Esophagus (tissue), 2 donors: ENCODE measurements around the gene TCHH. TPM values are rescaled to one million over a fixed set of nuclear protein-coding genes. Genes with fewer than 3 reads are reported as not detected.

Experiments used
- H3K27ac ChIP-seq, 2 donors: one replicate each; pipeline ENCODE4 v1.5.1; 2013; ENCODE audit warnings: low read depth in 2 of 2, mild to moderate bottlenecking in 2 of 2, inconsistent platforms in 1 of 2, low read length in 1 of 2, moderate library complexity in 1 of 2
- H3K27me3 ChIP-seq, 2 donors: one replicate each; pipeline ENCODE4 v1.6.1; 2013; ENCODE audit warnings: low read length in 2 of 2, control low read depth in 1 of 2, mild to moderate bottlenecking in 1 of 2; ENCODE audit not compliant: insufficient read depth in 2 of 2, control insufficient read depth in 1 of 2
- H3K36me3 ChIP-seq, 2 donors: one replicate each; pipeline ENCODE4 v1.6.1; 2013; ENCODE audit warnings: low read length in 1 of 2; ENCODE audit not compliant: control insufficient read depth in 2 of 2, insufficient read depth in 2 of 2
- H3K4me1 ChIP-seq, 2 donors: one replicate each; pipeline ENCODE4 v1.6.1; 2013; ENCODE audit warnings: low read length in 1 of 2; ENCODE audit not compliant: control insufficient read depth in 2 of 2, insufficient read depth in 2 of 2
- H3K4me3 ChIP-seq, 2 donors: one replicate each; pipeline ENCODE4 v1.5.1; 2013; ENCODE audit warnings: low read length in 2 of 2, mild to moderate bottlenecking in 2 of 2, low read depth in 1 of 2, moderate library complexity in 1 of 2
- H3K9me3 ChIP-seq, 2 donors: one replicate each; pipeline ENCODE4 v1.6.1; 2013; ENCODE audit warnings: mild to moderate bottlenecking in 2 of 2, low read depth in 1 of 2, low read length in 1 of 2, moderate library complexity in 1 of 2; ENCODE audit not compliant: control insufficient read depth in 2 of 2, insufficient read depth in 1 of 2
- WGBS, 2 donors: extraction: QIAGEN DNeasy Blood & Tissue Kit; methylation state at CpG; one replicate each; pipeline ENCODE4 v1.1.7; 2013; 5-methylcytosine and 5-hydroxymethylcytosine counted together
- polyA plus RNA-seq, 2 donors: library from polyadenylated mRNA; stranded (reverse); fragments of 200-250 nt; gene quantifications; one replicate each; pipeline ENCODE4 v1.2.3, GENCODE V29; 2013
- donor health status: healthy with polysubstance abuse.
- donor health status: Bipolar disorder and iron deficiency.

The TCHH gene, protein sequence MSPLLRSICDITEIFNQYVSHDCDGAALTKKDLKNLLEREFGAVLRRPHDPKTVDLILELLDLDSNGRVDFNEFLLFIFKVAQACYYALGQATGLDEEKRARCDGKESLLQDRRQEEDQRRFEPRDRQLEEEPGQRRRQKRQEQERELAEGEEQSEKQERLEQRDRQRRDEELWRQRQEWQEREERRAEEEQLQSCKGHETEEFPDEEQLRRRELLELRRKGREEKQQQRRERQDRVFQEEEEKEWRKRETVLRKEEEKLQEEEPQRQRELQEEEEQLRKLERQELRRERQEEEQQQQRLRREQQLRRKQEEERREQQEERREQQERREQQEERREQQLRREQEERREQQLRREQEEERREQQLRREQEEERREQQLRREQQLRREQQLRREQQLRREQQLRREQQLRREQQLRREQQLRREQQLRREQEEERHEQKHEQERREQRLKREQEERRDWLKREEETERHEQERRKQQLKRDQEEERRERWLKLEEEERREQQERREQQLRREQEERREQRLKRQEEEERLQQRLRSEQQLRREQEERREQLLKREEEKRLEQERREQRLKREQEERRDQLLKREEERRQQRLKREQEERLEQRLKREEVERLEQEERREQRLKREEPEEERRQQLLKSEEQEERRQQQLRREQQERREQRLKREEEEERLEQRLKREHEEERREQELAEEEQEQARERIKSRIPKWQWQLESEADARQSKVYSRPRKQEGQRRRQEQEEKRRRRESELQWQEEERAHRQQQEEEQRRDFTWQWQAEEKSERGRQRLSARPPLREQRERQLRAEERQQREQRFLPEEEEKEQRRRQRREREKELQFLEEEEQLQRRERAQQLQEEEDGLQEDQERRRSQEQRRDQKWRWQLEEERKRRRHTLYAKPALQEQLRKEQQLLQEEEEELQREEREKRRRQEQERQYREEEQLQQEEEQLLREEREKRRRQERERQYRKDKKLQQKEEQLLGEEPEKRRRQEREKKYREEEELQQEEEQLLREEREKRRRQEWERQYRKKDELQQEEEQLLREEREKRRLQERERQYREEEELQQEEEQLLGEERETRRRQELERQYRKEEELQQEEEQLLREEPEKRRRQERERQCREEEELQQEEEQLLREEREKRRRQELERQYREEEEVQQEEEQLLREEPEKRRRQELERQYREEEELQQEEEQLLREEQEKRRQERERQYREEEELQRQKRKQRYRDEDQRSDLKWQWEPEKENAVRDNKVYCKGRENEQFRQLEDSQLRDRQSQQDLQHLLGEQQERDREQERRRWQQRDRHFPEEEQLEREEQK (N-terminal part only)
- polyA plus RNA-seq = under 1 TPM; 0.13 to 0.33 TPM

DNA sequence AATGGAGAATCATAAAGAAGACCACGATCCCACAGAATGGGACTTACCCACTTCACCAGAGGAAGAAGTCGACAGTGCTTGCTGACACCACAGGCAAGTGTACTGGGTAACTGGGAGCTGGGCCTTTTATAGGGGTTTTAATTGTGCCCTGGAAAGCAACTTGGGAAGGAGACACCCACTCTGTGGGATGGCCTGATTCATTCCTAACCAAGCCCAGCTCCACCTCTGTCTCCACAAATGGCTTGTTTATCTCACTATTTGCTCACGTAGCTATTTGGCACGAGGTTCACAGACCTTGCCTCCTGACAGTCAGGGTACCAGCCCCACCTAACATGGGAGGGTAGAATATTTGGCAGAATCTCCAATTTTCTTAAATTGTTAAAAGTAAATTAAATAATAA is at the start of gene TCHH:
TSS of gene TCHH (minus strand) at position 101 of the 400 bp plus-strand sequence. CDS start 1,364 bp downstream, outside the sequence.
- Histone ChIP-seq H3K4me1 (peaks cover 17 to 21% of the 10 kb centered on the region in 2 donors), H3K4me3 (no peak within 1 kb of the TSS), H3K27ac (no peak within 1 kb of the TSS), H3K9me3 (peaks cover 0 to 9% of the 10 kb centered on the region in 2 donors), H3K27me3 (peaks cover 3 to 8% of the 10 kb centered on the region in 2 donors), H3K36me3 (no peaks in the 10 kb centered on the region)
- WGBS, 2 donors = 62 to 68% methylated on average over 4 of the region's 4 CpGs

DNA sequence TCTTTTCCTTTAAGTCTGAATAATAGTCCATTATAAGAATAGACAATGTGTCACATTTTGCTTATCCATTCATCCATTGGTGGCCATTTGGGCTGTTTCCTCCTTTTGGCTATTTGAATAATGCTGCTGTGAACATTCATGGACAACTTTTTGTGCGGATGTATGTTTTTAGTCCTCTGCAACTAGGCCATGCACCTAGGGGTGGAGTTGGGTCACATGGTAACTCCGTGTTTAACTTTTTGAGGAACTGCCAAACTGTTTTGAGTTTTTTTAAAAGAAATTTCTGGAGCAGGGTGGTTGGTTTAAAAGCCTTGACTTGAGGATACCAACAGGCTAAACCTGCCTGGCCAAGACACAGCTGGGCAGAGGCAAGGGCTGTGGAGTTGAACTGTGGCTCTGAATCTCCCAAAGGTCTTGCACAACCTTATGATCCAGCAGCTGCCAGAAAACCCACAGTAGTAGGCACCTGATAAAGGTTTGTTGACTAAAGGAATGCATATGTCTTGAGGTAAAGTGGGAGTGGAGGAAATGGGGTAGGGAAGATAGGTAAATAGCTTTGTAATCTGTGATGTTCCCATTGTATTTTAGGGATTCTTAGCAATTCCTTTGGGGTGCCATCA is 49.4 kb upstream of the TCHH start:
- Histone ChIP-seq H3K36me3 (no peaks in the 10 kb centered on the region), H3K4me1 (peaks cover 0 to 7% of the 10 kb centered on the region in 2 donors), H3K9me3 (no peaks in the 10 kb centered on the region), H3K4me3 (no peak overlapping the region), H3K27me3 (no peaks in the 10 kb centered on the region), H3K27ac (peak overlapping the region; percentile 60 to 87)
- 45 to 52% methylated on average over 2 of the region's 2 CpGs for WGBS, 2 donors

- Histone ChIP-seq H3K36me3 (no peaks in the 10 kb centered on the region), H3K27me3 (no peaks in the 10 kb centered on the region), H3K27ac (peak overlapping the region; percentile 54 to 67), H3K4me3 (no peak overlapping the region), H3K9me3 (no peaks in the 10 kb centered on the region), H3K4me1 (no peaks in the 10 kb centered on the region)
- WGBS, 2 donors = 49 to 56% methylated on average over 1 of the region's 1 CpG
Measured at GRCh38 chr1:152162792-152163463, 47.7 kb upstream of the TCHH start.

DNA sequence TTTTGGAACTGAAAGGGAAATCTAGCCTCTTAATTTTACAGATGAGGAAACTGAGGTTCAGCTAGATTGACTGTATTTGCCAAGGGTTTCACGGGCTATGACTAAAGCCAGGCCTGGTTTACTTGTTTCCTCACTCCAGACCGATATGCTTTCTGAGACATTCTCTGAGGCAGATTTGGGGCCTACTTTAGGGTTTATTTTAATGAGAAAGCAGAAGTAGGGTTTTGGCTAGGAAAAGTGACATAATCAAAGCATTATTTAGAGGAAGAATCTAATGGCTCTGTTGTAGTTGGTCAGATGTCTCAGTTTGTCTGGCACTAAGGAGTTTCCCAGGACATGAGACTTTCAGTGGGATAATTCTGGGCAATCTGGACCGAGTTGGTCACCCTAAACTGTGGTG is 45.3 kb upstream of the TCHH start:
- 69 to 70% methylated on average over 3 of the region's 3 CpGs for WGBS, 2 donors
- Histone ChIP-seq H3K4me1 (no peaks in the 10 kb centered on the region), H3K4me3 (no peak overlapping the region)

GRCh38 chr1:152159144-152159543 is 43.9 kb upstream of the TCHH start, which contains the start of gene RPTN:
Gene RPTN (minus strand): TSS chr1:152159228. CDS start chr1:152157889, 1,339 bp downstream.
- H3K4me3 ChIP-seq = no peak within 1 kb of the TSS
- H3K36me3 ChIP-seq = no peaks in the 10 kb centered on the region
- no peaks in the 10 kb centered on the region for H3K9me3 ChIP-seq
- no peaks in the 10 kb centered on the region for H3K27me3 ChIP-seq
- WGBS, 2 donors = 77 to 79% methylated on average over 1 of the region's 1 CpG
- H3K27ac ChIP-seq = no peak within 1 kb of the TSS
- H3K4me1 ChIP-seq = no peaks in the 10 kb centered on the region

More for the DNA sequence above, 45.3 kb upstream of the TCHH start:
- Histone ChIP-seq H3K27ac (no peak overlapping the region), H3K36me3 (no peaks in the 10 kb centered on the region), H3K27me3 (no peaks in the 10 kb centered on the region), H3K9me3 (no peaks in the 10 kb centered on the region)

DNA sequence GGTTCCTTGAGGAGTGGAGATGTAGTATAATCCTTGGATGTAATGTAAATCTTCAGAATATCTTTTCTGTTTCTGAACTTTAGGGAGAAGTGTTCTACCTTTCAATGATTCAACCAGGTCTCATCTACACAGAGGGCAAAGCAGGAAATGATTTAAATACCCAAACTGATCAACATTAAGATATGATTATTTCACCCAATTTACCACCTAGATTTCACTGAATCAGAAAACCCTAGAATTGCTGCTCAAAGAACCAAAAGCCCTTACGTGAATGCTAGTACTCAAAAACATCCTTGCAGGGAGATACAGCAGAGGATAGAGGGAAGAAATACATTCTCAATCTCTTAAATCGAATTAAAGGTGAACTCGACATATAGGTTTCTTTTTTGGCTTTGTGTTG is 38.8 kb upstream of the TCHH start:
- no peak overlapping the region for H3K4me3 ChIP-seq
- H3K27me3 ChIP-seq = no peaks in the 10 kb centered on the region
- H3K36me3 ChIP-seq = no peaks in the 10 kb centered on the region
- 85 to 87% methylated on average over 3 of the region's 3 CpGs for WGBS, 2 donors
- no peaks in the 10 kb centered on the region for H3K4me1 ChIP-seq
- H3K9me3 ChIP-seq = no peaks in the 10 kb centered on the region
- no peak overlapping the region for H3K27ac ChIP-seq

GRCh38 chr1:152151646-152152045 is 36.4 kb upstream of the TCHH start:
- WGBS, 2 donors = 63 to 76% methylated on average over 2 of the region's 2 CpGs
- no peaks in the 10 kb centered on the region for H3K4me1 ChIP-seq
- H3K9me3 ChIP-seq = peaks cover 7 to 8% of the 10 kb centered on the region in 2 donors
- H3K27ac ChIP-seq = no peak overlapping the region
- H3K36me3 ChIP-seq = no peaks in the 10 kb centered on the region
- no peaks in the 10 kb centered on the region for H3K27me3 ChIP-seq
- no peak overlapping the region for H3K4me3 ChIP-seq

DNA sequence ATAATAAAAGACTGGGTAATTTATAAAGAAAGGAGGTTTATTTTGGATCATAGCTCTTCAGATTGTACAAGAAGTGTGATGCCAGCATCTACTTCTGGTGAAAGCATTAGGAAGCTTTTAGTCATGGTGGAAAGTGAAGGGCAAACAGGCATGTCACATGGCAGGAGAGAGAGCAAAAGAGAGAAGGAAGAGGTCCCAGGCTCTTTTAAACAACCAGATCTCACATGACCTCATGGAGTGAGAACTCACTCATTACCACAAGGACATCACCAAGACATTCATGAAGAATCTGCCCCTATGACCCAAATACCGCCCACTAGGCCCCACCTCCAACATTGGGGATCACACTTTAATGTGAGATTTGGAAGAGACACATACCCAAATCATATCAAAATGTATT is 33.7 kb upstream of the TCHH start:
- Histone ChIP-seq H3K36me3 (no peaks in the 10 kb centered on the region), H3K27me3 (no peaks in the 10 kb centered on the region), H3K9me3 (peaks cover 7 to 8% of the 10 kb centered on the region in 2 donors), H3K4me1 (no peaks in the 10 kb centered on the region), H3K27ac (no peak overlapping the region), H3K4me3 (no peak overlapping the region)
- 67 to 72% methylated on average over 1 of the region's 1 CpG for WGBS, 2 donors
